Stimulated activated CD8-positive, alpha-beta memory T cell treated with anti-CD3 and anti-CD28 coated beads, Interleukin-2, amount 100 ng/mL, for 1 hour (primary cell): ENCODE measurements around the gene ARHGAP40.

ENCODE experiments used
- DNase-seq, 2 donors: peaks; one replicate each; pipeline ENCODE4 v3.0.0-alpha.2; 2020; ENCODE audit warnings: low read depth in 2 of 2

The ARHGAP40 gene

GRCh38 chr20:38617011-38617829 is 15.6 kb downstream of the ARHGAP40 start:
- no peak for DNase-seq

DNA sequence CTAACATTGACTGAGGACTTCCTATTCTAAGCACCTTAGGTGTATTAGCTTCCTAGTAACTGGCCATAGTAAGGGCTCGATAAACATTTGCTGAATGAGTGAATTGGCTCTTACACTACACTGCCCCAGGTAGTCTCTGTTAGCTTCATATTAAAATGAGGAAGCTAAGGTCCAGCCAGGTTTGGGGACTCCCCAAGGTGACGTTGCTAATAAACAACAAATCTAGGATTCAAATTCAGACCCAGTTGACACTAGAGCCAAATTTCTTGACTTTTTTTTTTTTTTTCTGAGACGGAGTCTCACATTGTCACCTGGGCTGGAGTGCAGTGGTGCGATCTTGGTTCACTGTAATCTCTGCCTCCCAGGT is 16.2 kb downstream of the ARHGAP40 start:
- DNase-seq, result no peak

DNA sequence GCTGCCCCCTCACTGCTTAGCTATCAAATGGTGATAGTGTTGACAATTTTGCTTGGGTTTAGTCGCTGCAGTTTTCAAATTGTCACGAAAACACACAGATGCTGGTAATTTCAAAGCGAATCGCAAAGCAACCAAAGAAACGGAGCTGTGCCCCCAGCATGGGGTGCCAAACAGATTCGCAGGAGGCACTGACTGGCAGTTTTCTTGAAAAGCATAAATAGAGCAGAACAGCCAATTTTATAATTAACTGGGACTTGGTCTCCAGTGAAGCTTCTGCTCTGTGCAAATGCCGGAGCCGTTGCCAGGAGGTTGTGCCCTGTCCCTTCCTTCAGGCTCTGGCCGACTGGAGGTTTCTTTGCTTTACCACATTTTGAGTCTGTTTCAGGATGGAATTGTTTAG is 18.8 kb downstream of the ARHGAP40 start:
- DNase-seq, result no peak

GRCh38 chr20:38623061-38623460 is 21.5 kb downstream of the ARHGAP40 start:
- DNase-seq, result no peak

DNA sequence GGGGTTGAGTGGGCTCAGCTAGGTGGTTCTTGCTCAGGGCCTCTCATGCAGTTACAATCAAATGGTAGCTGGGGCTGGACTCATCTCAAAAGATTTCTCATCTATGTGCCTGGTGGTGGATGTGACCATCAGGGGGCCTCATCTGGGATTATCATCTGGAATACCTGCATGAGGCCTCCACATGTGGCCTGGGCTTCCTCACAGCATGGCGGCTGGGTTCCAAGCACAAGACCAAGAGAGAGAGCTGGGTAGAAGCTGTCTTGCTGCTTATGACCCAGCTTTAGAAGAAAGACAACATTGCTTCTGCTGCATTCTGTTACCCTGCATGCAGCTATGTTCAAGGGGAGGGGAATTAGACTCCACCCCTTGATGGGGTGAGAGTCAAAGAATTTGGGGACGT is 22.5 kb downstream of the ARHGAP40 start:
- no peak for DNase-seq

- DNase-seq, result no peak
Measured at GRCh38 chr20:38625896-38626295, 24.3 kb downstream of the ARHGAP40 start.

DNA sequence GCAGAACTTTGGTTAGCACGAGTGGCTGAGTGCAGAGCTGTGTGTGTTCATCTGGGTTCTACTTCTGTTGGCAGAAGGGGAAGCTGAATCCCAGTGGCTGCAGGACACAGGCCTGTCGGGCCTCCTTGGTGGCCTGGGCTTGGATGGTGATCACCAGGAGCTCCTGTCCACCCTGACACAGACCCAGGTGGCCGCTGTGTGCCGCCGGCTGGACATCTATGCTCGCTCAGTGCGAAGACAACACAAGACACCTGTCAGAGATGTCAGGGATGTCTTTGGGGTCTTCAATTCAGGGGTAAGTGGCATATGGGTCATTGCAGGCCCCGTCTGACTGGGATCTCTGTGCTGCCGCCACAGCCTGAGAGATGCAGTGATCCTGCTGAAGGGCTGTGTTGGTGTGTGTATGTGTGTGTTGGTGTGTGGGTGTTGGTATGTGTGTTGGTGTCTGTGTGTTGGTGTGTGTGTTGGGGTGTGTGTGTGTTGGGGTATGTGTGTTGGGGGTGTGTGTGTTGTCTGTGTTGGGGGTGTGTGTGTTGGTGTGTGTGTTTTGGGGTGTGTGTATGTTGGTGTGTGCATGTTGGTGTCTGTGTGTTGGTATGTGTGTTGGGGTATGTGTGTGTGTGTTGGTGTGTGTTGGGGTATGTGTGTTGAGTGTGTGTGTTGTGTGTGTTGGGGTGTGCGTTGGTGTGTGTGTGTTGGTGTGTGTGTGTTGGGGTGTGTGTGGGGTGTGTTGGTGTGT is 25.5 kb downstream of the ARHGAP40 start:
- DNase-seq, result no peak

- DNase-seq, result no peak
Measured at GRCh38 chr20:38628580-38629470, 27.2 kb downstream of the ARHGAP40 start.

DNA sequence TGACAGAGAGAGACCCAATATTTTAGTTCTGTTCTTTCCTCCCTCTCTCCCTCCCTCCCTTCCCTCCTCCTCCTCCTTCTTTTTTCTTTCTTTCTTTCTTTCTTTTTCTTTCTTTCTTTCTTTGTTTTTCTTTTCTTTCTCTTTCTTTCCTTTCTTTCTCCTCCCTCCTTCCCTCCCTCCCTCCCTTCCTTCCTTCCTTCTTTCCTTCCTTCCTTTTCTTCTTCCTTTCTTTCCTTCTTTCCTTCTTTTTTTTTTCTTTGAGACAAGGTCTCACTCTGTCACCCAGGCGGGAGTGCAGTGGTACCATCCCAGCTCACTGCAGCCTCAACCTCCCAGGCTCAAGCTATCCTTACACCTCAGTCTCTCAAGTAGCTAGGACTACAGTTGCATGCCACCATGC is 28.4 kb downstream of the ARHGAP40 start:
- no peak for DNase-seq

GRCh38 chr20:38630727-38631126 is 29.1 kb downstream of the ARHGAP40 start:
- no peak for DNase-seq

- DNase-seq, result no peak
Measured at GRCh38 chr20:38631155-38632022, 29.8 kb downstream of the ARHGAP40 start.

DNA sequence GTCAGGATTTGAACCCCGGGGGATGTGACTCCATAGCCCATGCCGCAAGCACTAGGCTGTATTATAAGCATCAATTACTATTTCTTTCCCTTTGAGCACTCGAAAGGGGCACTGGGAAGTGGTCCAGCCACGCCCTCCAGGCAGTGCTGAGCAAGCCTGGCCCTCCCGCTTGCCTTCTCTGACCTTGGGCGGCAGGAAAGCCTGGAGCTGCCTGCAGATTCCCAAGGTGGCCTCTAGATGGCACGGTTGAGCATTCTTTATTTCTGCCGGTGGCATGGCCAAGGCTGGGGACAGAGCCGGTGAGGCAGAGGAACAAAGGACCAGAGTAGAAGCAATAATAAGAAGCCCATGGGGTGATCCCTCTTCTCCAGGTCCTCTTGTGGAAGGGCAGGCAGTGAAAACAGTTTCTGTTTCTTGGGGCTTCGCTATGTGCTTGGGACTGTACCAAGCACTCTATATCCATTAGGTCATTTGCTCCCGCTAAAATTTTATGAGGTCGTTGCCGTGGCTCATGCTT is 32.0 kb downstream of the ARHGAP40 start:
- DNase-seq, result peak in 1 of 2 donors; percentile 15

- DNase-seq, result no peak
Measured at GRCh38 chr20:38635721-38636288, 34.2 kb downstream of the ARHGAP40 start.

- no peak for DNase-seq
Measured at GRCh38 chr20:38640521-38640920, 38.9 kb downstream of the ARHGAP40 start.

GRCh38 chr20:38642498-38642897 is 40.9 kb downstream of the ARHGAP40 start:
- DNase-seq, result no peak

- no peak for DNase-seq
Measured at GRCh38 chr20:38644588-38645260, 43.1 kb downstream of the ARHGAP40 start.

- no peak for DNase-seq
Measured at GRCh38 chr20:38645351-38645750, 43.7 kb downstream of the ARHGAP40 start.

- peak; percentile 79 to 84 for DNase-seq
Measured at GRCh38 chr20:38645980-38646858, 44.6 kb downstream of the ARHGAP40 start.

GRCh38 chr20:38649275-38649891 is 47.8 kb downstream of the ARHGAP40 start:
- no peak for DNase-seq
